ENCODE measurements around the gene RPS6KA4.
"Not testable (repeated sequence)": the region's sequence is repeated elsewhere in the genome, so short reads cannot be mapped to it uniquely, and the experiment has no call there.

Gene RPS6KA4

DNA sequence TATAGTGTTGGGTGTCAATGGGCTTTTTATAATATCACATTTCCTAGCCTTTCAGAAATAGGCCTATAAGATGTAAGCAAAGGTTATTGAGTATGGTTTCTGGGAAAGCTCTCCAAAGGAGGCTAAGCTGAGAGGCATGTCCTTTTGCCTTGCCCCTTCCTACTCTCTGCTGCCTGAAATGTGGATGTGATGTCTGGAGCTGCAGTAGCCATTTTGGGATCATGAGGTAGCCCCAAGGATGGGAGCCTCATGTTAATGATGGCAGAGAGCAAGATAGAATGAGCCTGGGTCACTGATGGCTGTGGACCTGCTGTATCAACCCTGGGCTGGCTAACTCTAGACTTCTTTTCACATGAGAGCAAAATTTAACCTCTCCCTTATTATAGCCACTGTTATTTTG is 29.0 kb downstream of the RPS6KA4 start:
- no peak for DNase-seq (ENCODE audit: low spot score)

DNA sequence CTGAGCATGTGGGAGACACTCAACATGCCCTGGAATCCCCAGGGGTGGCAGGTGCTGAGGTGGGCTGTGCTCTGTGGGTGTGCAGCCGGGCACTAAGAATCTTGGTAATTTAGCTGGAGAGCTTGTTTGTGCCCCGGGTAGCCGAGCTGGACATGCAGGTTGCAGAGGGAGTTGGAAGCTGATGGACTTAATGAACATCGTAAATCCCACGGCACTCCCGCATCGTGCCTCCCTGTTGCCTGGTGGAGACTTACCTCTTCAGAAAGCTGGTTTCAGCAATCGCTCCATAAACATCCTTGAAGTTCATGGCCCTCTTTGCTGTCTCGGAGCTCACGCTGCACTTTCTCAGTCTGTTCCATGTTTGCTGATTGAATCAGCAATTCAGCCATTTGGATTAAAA is 29.9 kb downstream of the RPS6KA4 start:
- DNase-seq (ENCODE audit: low spot score): no peak

DNA sequence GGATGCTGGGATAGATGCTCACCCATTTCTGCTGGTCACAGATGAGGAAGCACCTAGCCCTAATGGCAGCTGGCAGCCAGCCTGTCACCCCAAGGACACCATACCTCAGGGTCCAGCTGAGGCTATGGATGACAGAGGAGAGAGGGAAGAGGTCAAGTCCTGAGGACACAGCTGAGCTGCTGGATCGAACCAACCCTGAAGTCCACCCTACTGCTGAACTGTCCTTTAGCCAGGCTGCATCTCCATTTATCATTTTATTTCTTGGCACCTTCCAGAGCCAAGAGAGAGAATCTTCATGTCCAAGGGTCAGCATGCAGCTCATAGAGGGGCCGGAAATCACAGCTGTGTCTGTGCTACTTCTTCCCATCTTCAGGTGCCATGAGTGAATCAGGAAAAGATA is 30.9 kb downstream of the RPS6KA4 start:
- no peak for DNase-seq (ENCODE audit: low spot score)

DNA sequence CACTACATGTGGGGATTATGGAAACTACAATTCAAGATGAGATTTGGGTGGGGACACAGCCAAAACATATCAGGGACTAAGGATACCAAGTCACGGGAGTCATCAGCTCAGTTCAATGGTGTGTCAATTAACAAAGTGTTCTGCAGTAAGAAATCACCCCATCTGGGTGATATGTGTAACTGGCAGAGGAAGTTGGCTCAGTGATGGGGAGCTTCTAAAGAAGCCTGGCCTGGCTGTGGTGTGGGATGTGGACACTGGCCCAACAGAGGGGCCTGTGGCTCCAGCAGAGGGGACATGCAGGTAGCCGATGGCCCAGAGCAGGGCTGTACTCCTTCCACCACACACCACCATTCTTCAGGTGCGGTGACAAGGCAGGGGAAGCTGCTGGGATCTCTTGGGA is 31.6 kb downstream of the RPS6KA4 start:
- no peak for DNase-seq (ENCODE audit: low spot score)

DNA sequence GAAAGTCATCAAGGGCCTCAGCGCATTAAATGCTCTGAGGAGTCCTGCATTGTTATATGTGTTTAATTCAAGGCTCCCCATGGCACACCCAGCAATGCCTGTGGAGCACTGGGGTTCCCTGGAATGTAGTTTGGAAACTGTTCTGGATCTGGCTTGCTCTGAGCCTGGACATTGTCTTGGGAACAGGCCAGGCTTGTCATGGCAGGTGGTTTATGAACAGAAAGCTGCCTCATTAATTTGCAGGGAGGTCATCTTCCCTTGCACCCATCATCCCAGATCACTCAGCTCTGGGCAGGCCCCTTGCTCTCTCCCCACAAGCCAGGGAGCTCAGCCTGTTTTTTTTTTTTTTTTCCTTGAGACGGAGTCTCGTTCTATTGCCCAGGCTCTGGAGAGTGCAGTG is 32.9 kb downstream of the RPS6KA4 start:
- no peak for DNase-seq (ENCODE audit: low spot score)

DNA sequence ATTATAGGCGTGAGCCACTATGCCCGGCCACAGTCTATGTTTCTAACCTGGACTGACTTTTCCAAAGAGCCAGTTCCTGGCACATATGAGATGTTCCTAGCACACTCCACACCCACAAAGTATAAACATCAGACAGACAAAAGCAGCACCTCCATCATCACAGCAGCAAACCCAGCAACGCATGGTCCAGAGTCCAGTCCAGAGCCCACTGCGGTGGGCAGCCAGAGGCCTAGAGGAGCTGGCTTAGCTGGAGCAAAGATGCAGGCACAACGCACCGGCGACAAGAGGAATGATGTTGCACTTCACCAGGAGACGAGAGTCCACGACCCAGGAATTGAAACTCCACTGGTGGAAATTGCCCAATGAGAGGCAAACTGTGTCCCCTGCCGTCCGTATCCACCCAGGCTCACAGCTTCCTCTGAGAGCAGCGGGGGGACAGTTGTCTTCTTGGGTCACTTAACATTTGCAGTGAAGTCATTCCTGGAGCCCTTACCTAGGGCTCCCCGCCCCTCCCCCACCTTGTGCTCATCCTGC is 36.6 kb downstream of the RPS6KA4 start:
- DNase-seq (ENCODE audit: low spot score): no peak

DNA sequence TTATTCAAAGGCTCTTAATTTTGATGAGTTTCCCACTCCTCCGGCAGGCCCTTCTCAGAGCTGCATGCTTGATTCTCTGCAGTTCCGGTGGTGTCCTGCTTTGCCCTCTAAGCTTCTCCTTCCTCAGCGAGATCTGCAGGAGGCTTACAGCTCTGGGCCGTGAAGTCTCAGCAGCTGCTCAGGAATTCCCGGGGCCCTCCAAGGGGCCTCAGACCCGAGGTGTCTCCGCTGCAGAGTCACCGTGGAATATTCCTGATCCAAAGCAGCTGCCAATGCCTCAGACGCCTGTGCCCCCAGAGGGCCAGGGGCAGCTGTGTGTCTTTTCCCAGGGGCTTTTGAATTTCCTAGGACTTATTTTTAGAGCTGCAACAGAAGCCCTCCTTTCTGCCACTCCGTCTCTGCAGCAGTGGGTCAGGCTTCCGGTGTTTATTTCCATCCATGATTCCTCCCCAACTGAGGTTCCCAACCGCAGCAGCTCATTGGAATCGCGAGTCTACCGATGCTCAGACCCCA is 37.2 kb downstream of the RPS6KA4 start:
- no peak for DNase-seq (ENCODE audit: low spot score)

DNA sequence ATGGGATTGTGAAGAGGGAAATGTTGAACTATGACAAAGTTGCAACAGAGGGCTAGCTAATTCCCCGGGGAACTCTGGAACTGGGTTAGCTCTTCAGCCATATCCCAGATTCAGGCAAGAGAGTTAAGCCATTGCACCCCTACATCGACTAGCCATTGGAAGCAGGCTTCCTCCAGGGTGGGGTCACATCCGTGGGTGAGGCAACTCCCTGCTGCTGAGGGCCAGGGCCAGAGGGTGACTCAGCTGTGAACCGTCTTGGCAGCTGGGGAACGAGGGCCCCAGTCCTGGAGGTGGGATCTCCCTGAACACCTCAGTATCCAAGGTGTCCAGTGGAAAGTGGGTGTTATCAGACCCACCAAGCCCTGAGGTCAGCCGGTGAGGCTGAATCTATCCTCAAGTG is 41.1 kb downstream of the RPS6KA4 start:
- no peak for DNase-seq (ENCODE audit: low spot score)

DNA sequence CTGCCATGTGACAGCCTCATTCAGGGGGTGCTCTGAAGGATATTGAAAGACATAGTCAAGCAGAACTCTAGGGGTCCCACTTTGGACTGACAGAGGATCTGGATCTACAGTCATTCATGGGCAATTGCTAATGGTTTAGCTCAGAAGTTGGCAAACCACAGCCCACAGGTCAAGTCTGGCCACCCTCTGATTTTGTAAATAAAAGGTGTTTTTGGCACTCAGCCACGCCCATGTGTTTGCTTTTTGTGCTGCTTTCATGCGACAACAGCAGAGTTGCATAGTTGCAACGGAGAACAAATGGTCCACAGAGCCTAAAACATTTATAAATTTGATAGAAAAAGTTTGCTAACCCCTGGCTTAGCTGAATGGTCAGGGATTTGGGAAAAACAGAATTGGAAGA is 41.7 kb downstream of the RPS6KA4 start:
- DNase-seq (ENCODE audit: low spot score): no peak

DNA sequence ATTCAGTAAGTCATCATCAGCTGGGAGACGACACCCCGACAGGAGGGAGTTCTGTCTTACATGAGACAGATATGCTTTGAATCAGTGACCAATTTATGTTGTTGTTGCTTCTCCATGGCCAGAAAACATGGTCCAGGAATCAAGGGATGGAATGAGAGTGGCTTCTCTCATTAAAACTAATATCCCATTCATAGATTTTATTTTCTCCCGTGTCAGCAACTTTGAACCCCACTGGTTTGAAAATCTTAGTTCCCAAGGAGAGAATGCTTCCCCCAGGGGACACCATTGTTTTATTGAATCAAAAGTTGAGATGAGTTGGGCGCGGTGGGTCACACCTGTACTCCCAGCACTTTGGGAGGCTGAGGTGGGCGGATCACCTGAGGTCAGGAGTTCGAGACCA is 42.8 kb downstream of the RPS6KA4 start:
- no peak for DNase-seq (ENCODE audit: low spot score)

DNA sequence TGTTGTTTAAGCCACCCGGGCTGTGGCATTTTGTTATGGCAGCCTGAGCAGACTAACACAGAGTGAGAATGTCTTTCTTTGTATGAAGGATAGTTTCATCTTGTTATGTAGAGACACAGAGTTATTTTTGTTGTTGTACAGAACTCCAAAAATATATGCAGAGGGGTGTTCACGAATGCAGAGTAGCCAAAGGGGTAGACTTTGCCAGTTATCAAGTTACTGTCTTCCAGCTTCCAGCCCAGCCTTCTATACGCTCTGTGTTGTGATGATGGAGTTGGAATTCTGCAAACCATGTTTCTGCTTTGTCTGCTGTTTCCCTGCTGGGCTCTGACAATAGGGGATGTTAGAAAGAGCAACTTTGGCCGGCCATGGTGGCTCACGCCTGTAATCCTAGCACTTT is 44.1 kb downstream of the RPS6KA4 start:
- no peak for DNase-seq (ENCODE audit: low spot score)

DNA sequence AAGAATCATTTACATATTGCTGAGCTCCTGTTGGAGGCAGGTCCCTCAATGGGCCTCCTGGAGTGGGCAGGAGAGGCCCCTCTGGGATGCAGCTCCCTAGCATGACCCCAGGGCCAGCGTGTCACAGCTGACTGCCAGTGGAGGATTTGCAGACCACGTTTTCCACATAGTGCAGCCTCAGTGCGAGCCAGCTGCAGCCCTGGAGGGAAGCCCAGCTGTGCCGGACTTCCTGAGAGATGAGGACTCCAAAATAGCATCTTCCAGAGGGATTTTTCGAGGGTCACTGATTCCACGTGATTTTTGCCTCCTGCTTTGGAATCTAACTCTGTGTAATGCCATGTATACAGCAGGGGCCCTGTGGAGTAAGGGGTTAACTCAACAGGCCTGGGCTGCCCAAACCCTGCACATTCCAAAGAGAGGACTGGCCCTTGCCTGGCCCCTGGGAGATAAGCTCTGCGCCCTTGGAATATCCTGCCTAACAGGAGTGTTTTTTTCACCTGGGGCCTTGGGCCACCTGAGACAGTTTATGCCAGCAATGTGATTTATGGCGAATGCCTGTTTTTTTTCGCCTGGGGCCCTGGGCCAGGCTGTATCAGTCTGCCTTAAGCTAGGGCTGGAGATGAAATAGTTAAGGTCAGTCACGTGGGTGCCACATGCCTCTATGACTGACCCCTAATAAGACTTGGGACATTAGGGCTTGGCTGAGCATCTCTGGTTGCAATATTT is 47.4 kb downstream of the RPS6KA4 start:
- DNase-seq (ENCODE audit: low spot score): no peak

DNA sequence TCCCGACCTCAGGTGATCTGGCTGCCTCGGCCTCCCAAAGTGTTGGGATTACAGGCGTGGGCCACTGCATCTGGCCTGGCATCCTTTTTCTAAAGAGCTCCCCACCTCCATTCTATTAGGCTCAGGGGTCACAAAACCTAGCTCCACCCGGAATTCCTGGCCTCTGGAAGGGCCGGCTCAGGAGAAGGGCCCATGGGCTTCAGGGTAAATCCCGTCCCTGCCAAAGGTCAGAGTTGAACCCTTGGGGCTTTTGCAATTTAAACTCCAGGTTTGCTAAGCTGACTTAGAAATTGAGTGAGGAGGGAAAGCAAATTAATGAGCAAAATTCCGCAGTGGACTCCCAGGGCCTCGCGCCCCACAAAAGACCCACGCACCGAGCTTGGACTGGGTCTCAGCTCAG is 48.3 kb downstream of the RPS6KA4 start:
- DNase-seq (ENCODE audit: low spot score): no peak

DNA sequence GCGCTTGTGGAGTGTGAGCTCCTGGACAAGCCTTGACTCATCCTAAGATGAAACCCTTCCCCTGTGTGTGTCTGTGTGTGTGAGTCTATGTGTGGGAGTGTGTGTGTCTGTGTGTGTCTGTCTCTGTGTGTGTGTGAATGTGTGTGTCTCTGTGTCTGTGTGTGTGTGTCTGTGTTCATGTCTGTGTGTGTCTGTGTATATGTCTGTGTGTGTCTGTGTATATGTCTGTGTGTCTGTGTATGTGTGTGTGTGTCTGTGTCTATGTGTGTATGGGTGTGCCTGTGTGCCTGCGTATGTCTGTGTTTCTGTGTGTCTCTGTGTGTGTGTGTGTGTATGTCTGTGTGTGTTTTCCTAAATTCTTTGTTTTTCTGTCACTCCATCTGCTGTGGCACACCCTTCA is 48.7 kb downstream of the RPS6KA4 start:
- no peak for DNase-seq (ENCODE audit: low spot score)

DNA sequence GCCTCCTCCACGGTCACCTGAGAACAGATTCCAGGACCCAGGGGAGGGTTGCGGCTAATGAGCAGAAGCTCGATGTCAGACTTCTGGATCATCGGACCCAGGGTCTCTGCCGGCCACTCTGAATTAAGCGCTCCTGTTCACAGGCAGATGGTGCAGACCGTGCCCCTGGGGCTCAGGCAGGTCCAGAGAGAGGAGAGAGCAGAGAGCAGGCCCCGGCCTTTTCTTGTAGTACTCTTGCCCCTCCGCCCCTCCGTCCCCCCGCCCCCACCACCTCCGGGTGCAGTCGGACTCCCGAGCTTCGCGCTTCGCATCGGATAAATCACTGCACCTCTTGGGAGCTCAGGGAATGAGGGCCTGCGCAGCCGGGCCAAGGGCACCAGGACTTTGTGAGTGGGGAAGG is 50.3 kb downstream of the RPS6KA4 start:
- no peak for DNase-seq (ENCODE audit: low spot score)

DNA sequence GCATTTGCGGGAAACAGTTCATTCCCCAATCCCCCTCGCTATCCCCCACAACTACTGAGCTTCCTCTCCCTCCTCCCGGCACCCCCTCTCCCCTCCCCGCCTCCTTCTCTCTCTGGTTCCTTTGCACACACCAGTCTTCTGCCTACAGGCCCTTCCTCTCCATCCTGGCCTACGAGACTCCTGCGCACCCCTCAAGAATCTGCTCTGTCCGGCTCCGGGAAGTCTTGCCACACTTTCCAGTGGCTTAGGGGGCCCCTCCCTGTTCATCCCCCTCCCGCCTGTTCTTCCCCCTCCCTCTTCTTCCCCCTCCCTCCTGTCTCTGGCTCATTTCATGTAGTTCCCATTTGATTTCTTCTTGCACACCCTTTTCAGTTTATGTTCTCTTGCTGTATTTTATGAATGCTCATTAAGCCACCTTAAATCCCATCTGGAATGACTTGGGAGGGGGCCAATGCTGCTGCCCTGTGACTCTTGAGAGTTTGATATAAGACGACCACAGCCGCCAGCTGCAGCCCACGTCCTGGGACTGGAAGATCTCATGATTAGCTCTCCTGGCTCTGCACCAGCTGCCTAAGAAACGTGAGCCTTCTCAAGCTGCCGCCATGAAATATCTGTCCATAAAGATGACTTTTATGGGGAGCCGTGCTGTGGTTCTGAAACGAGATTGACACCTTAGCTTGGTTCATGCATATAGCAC is 50.9 kb downstream of the RPS6KA4 start:
- no peak for DNase-seq (ENCODE audit: low spot score)

DNA sequence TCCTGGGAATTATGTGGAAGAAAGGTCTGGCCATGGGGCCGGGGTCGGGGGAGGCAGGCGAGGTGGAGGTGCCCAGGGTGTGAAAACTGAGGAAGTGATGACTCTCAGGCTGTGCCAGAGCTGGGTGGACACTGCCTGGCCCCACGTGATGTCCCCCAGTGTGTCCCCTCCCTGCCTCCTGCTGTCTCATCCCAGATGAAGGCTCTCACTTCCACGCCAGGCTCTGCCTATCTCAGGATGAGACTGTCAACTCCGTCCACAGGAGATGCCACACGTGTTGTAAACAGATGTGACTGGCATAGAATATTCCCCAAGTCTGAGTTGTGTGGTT is 51.4 kb downstream of the RPS6KA4 start:
- DNase-seq (ENCODE audit: low spot score): no peak

DNA sequence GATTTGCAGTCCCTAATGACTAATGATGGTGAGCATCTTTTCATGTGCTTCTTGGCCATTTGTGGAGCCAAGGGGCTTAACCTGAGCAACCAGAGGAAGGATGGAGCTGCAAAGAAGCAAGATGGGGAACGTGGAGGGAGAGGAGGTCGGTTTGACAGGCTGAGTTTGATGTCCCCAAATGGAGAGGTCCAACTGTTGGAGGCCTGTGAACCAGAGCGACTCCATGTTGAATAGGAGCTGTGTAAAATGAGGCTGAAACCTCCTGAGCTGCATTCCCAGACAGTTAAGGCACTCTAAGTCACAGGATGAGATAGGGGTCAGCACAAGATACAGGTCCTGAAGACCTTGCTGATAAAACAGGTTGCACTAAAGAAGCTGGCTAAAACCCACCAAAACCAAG is 54.5 kb downstream of the RPS6KA4 start:
- no peak for DNase-seq (ENCODE audit: low spot score)

DNA sequence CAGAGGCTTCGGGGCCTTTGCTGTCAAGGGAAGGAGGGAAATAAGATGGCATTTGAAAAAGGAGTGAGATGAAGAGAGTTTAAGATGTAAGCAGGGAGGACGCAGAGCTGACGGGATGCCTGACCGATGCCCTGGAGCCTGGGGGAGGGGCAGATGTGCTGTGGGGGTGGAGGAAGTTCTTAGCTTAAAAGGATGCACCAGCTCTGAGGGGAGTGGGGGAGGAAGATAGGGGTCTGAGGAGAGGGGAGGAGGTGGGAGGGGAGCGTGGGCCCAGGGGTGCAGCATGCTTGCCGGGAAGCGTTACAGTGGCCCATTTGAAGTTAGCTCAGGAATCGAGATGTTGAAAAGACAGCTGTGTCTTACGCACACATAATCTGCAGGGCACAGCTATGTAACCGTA is 56.3 kb downstream of the RPS6KA4 start:
- no peak for DNase-seq (ENCODE audit: low spot score)

DNA sequence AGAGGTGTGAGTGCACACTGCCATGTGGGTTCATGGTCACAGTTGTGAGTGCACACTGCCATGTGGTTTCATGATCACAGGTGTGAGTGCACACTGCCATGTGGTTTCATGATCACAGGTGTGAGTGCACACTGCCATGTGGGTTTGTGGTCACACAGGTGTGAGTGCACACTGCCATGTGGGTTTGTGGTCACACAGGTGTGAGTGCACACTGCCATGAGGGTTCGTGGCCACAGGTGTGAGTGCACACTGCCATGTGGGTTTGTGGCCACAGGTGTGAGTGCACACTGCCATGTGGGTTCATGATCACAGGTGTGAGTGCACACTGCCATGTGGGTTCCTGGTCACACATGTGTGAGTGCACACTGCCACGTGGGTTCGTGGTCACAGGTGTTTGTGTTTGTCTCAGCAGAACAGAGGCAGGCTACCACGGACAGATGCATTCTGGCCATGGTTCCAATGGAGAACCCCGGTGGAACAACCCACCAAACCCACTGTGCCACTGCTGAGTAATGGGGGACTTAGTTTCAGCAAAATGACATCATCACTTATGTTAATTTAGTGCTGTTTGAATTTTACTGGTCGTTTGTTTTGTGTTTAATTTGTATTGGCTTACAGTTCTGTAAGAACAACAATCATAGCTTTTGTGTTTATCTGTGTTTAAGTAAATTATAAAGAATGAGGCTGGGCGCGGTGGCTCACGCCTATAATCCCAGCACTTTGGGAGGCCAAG is 57.2 kb downstream of the RPS6KA4 start:
- no peak for DNase-seq (ENCODE audit: low spot score)

DNA sequence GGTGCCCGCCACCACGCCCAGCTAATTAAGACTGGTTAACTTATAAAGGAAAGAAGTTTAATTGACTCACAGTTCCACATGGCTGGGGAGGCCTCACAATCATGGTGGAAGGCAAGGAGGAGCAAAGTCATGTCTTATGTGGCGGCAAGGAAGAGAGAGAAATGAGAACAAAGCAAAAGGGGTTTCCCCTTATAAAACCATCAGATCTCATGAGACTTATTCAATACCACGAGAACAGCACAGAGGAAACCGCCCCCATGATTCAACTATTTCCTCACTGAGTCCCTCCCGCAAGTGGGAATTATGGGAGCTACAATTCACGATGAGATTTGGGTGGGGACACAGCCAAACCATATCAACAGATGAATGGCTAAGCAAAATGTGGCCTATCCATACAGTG is 59.3 kb downstream of the RPS6KA4 start:
- DNase-seq (ENCODE audit: low spot score): not testable (repeated sequence)

DNA sequence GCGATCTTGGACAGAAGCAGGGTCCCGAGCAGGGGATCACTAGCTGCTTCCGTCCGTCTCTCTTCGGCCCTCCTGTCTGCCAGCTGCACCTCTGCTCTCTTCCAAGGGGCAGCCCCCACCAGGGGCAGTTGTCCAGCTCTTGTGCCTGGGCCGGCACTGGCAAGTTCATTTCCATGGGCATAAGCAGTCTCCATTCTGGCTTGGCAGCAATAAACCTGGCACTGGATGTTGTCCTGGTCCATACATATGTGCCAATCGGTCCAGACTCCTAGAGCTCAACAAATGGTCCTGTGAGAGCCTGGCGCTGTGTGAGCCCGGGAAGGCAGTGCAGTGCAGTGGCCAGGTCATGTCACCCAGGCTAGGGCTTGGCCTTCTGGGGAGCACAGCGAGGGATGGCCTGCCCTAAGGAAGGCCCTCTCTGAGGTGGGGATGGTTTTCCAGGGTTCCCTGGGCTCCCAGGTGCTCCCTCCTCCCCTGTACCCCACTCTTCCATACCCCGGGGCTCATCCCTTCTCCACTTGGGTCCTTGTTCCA is 60.4 kb downstream of the RPS6KA4 start:
- DNase-seq (ENCODE audit: low spot score): no peak

Measured in RKO (cell line).